GM11168 (cell line): Measurements from ENCODE around the gene WFDC10A.
"Not testable (repeated sequence)": the region's sequence is repeated elsewhere in the genome, so short reads cannot be mapped to it uniquely, and the experiment has no call there.

Source experiments
- in situ Hi-C: fragments of 300-500 bp; cut with MboI; formaldehyde crosslinking; loops from one replicate; pipeline ENCODE4 v1.12.0; 2022; ENCODE audit warnings: low sequenced_read_pairs; ENCODE audit not compliant: unreplicated experiment

WFDC10A gene

GRCh38 chr20:45629496-45630100 is at the start of gene WFDC10A:
TSS of gene WFDC10A (plus strand) at chr20:45629739. CDS start at chr20:45629814, 75 bp downstream.
- in situ Hi-C loops: no loop called here

- in situ Hi-C loops: no loop called here
Observed at GRCh38 chr20:45581702-45582101, 47.8 kb upstream of the WFDC10A start.

- in situ Hi-C loops: no loop called here
Observed at GRCh38 chr20:45583502-45583901, 46.0 kb upstream of the WFDC10A start.

- in situ Hi-C loops: not testable (repeated sequence)
Observed at GRCh38 chr20:45584294-45584693, 45.2 kb upstream of the WFDC10A start.

- in situ Hi-C loops: not testable (repeated sequence)
Observed at GRCh38 chr20:45585986-45586385, 43.6 kb upstream of the WFDC10A start.

GRCh38 chr20:45588800-45589199 is 40.7 kb upstream of the WFDC10A start:
- in situ Hi-C loops: no loop called here

GRCh38 chr20:45589725-45590124 is 39.8 kb upstream of the WFDC10A start:
- in situ Hi-C loops: loop anchor here (10.0 kb wide), 1 partner anchor 185 kb away; no protein-coding TSS in a partner anchor

- in situ Hi-C loops: loop anchor here (10.0 kb wide), 1 partner anchor 182 kb away; no protein-coding TSS in a partner anchor
Observed at GRCh38 chr20:45592574-45593189, 36.9 kb upstream of the WFDC10A start.

- in situ Hi-C loops: loop anchor here (10.0 kb wide), 1 partner anchor 181 kb away; no protein-coding TSS in a partner anchor
Observed at GRCh38 chr20:45593498-45593897, 36.0 kb upstream of the WFDC10A start.

GRCh38 chr20:45595235-45595634 is 34.3 kb upstream of the WFDC10A start:
- in situ Hi-C loops: loop anchor here (10.0 kb wide), 1 partner anchor 180 kb away; no protein-coding TSS in a partner anchor

GRCh38 chr20:45607810-45608209 is 21.7 kb upstream of the WFDC10A start:
- in situ Hi-C loops: no loop called here

GRCh38 chr20:45611054-45611453 is 18.5 kb upstream of the WFDC10A start:
- in situ Hi-C loops: no loop called here

GRCh38 chr20:45612314-45612713 is 17.2 kb upstream of the WFDC10A start:
- in situ Hi-C loops: no loop called here

GRCh38 chr20:45617591-45617990 is 11.9 kb upstream of the WFDC10A start:
- in situ Hi-C loops: no loop called here

GRCh38 chr20:45621593-45621992 is 7.9 kb upstream of the WFDC10A start:
- in situ Hi-C loops: no loop called here

GRCh38 chr20:45626540-45626939 is 3.0 kb upstream of the WFDC10A start:
- in situ Hi-C loops: no loop called here

- in situ Hi-C loops: no loop called here
Observed at GRCh38 chr20:45630371-45630770, 832 bp downstream of the WFDC10A start.

- in situ Hi-C loops: no loop called here
Observed at GRCh38 chr20:45631184-45631583, 1.6 kb downstream of the WFDC10A start, which contains the start of gene WFDC9. TSS of gene WFDC9 (minus strand) at chr20:45631284. CDS start at chr20:45610181, 21,103 bp downstream.

GRCh38 chr20:45636513-45636912 is 7.0 kb downstream of the WFDC10A start:
- in situ Hi-C loops: no loop called here

GRCh38 chr20:45639687-45640086 is 10.1 kb downstream of the WFDC10A start:
- in situ Hi-C loops: no loop called here

GRCh38 chr20:45641076-45641475 is 11.5 kb downstream of the WFDC10A start:
- in situ Hi-C loops: not testable (repeated sequence)

- in situ Hi-C loops: not testable (repeated sequence)
Observed at GRCh38 chr20:45645869-45646268, 16.3 kb downstream of the WFDC10A start.
